ENCODE data around the gene SGK2.

The SGK2 gene

DNA sequence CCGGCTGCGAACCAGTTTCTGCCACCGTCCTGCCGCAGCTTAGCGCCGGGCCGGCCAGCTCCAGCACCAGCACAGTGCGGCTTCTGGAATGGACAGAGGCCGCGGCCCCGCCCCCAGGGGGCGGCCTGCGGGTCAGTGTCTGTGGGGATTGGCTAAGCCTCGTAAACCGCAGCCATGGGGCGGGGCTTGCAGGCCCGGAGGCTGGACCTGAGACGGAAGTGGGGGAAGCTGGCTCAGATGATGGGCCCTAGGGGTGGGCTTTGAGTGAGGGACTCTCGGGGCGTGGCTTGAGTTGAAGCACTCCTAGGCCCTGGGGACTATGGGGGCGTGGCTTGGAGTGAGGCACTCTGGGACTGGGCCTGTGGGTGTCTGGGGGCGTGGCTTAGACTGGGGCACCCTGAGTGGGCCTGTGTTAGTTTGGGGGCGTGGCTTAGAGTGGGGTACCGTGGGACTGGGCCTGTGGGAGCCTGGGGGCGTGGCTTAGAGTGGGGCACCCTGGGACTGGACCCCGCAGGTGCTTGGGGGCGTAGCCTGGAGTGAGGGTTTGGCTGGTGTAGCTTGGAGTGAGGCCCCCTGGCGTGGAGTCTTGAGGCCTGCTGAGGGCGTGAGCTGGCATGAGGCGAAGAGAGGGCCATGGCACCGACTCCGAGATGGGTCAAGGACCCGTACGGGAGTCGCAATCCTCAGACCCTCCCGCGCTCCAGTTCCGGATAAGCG, 44.7 kb upstream of the SGK2 start (continued):
- peak; percentile 82 for TF ChIP-seq ZNF76 (tag by site-specific recombination; IDR thresholded peaks at IDR 0.05; ENCODE audit: borderline replicate concordance, low read depth)
- TF ChIP-seq, protein P1, sequence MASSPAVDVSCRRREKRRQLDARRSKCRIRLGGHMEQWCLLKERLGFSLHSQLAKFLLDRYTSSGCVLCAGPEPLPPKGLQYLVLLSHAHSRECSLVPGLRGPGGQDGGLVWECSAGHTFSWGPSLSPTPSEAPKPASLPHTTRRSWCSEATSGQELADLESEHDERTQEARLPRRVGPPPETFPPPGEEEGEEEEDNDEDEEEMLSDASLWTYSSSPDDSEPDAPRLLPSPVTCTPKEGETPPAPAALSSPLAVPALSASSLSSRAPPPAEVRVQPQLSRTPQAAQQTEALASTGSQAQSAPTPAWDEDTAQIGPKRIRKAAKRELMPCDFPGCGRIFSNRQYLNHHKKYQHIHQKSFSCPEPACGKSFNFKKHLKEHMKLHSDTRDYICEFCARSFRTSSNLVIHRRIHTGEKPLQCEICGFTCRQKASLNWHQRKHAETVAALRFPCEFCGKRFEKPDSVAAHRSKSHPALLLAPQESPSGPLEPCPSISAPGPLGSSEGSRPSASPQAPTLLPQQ (tag by site-specific recombination; IDR thresholded peaks at IDR 0.05) = 0 out of 2 replicates have a peak, but pooled peaks have one; percentile 33
- TF ChIP-seq YY2 (tag by site-specific recombination; IDR thresholded peaks at IDR 0.05) = peak; percentile 60; the same call in 1 of the 2 replicates
- TF ChIP-seq GLIS1 (tag by site-specific recombination; IDR thresholded peaks at IDR 0.05) = peak; percentile 56; the same call in 1 of the 2 replicates
- peak; percentile 84 for TF ChIP-seq SP3 (tag by site-specific recombination; IDR thresholded peaks at IDR 0.05)
- peak; percentile 64 for TF ChIP-seq ZFHX2 (tag by site-specific recombination; conservative IDR thresholded peaks at IDR 0.05)
- 0 out of 2 replicates have a peak, but pooled peaks have one; percentile 20 for TF ChIP-seq ZNF2 (tag by site-specific recombination; IDR thresholded peaks at IDR 0.05)
- peak; percentile 88; the same call in 1 of the 2 replicates for TF ChIP-seq ZNF121 (tag by site-specific recombination; IDR thresholded peaks at IDR 0.05)
- TF ChIP-seq, protein P2, sequence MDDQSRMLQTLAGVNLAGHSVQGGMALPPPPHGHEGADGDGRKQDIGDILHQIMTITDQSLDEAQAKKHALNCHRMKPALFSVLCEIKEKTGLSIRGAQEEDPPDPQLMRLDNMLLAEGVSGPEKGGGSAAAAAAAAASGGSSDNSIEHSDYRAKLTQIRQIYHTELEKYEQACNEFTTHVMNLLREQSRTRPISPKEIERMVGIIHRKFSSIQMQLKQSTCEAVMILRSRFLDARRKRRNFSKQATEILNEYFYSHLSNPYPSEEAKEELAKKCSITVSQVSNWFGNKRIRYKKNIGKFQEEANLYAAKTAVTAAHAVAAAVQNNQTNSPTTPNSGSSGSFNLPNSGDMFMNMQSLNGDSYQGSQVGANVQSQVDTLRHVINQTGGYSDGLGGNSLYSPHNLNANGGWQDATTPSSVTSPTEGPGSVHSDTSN (CRISPR knock-in tag; IDR thresholded peaks at IDR 0.05) = peak; percentile 61; the same call in 1 of the 2 replicates
- TF ChIP-seq, protein P3, sequence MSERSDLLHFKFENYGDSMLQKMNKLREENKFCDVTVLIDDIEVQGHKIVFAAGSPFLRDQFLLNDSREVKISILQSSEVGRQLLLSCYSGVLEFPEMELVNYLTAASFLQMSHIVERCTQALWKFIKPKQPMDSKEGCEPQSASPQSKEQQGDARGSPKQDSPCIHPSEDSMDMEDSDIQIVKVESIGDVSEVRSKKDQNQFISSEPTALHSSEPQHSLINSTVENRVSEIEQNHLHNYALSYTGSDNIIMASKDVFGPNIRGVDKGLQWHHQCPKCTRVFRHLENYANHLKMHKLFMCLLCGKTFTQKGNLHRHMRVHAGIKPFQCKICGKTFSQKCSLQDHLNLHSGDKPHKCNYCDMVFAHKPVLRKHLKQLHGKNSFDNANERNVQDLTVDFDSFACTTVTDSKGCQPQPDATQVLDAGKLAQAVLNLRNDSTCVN (tag by site-specific recombination; optimal IDR thresholded peaks at IDR 0.05) = no peak
- TF ChIP-seq, protein P4, sequence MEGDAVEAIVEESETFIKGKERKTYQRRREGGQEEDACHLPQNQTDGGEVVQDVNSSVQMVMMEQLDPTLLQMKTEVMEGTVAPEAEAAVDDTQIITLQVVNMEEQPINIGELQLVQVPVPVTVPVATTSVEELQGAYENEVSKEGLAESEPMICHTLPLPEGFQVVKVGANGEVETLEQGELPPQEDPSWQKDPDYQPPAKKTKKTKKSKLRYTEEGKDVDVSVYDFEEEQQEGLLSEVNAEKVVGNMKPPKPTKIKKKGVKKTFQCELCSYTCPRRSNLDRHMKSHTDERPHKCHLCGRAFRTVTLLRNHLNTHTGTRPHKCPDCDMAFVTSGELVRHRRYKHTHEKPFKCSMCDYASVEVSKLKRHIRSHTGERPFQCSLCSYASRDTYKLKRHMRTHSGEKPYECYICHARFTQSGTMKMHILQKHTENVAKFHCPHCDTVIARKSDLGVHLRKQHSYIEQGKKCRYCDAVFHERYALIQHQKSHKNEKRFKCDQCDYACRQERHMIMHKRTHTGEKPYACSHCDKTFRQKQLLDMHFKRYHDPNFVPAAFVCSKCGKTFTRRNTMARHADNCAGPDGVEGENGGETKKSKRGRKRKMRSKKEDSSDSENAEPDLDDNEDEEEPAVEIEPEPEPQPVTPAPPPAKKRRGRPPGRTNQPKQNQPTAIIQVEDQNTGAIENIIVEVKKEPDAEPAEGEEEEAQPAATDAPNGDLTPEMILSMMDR (tag by site-specific recombination; IDR thresholded peaks at IDR 0.05) = peak; percentile 62
- 0 out of 2 replicates have a peak, but pooled peaks have one; percentile 25 for TF ChIP-seq ZEB2 (tag by site-specific recombination; IDR thresholded peaks at IDR 0.05)
- no peak for TF ChIP-seq ZNF16 (tag by site-specific recombination; IDR thresholded peaks at IDR 0.05; ENCODE audit: low read depth)
- no peak for TF ChIP-seq ZSCAN30 (tag by site-specific recombination; IDR thresholded peaks at IDR 0.05)
- TF ChIP-seq HOXA7 (CRISPR knock-in tag; IDR thresholded peaks at IDR 0.05; ENCODE audit: borderline replicate concordance) = no peak
- TF ChIP-seq, protein P5, sequence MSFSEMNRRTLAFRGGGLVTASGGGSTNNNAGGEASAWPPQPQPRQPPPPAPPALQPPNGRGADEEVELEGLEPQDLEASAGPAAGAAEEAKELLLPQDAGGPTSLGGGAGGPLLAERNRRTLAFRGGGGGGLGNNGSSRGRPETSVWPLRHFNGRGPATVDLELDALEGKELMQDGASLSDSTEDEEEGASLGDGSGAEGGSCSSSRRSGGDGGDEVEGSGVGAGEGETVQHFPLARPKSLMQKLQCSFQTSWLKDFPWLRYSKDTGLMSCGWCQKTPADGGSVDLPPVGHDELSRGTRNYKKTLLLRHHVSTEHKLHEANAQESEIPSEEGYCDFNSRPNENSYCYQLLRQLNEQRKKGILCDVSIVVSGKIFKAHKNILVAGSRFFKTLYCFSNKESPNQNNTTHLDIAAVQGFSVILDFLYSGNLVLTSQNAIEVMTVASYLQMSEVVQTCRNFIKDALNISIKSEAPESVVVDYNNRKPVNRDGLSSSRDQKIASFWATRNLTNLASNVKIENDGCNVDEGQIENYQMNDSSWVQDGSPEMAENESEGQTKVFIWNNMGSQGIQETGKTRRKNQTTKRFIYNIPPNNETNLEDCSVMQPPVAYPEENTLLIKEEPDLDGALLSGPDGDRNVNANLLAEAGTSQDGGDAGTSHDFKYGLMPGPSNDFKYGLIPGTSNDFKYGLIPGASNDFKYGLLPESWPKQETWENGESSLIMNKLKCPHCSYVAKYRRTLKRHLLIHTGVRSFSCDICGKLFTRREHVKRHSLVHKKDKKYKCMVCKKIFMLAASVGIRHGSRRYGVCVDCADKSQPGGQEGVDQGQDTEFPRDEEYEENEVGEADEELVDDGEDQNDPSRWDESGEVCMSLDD (tag by site-specific recombination; IDR thresholded peaks at IDR 0.05) = peak; percentile 90

DNA sequence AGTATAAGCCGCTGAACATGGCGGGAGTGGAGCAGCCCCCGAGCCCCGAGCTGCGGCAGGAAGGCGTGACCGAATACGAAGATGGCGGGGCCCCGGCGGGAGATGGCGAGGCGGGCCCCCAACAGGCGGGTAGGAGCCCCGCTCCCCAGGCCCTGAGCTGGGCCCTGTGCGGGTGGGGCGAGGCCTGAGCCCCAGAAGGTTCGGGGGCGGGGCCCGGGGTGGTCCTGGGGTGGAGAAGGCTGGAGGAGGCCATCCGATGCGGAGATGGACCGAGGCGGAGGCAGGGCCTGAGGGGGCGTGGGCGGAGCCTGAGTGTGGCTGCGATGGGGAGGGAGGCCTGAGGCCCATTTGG, 44.2 kb upstream of the SGK2 start:
- POLR2A ChIA-PET = interaction anchor here (1.0 to 2.5 kb wide), 9 partner anchors 8 to 76 kb away, joined by 3 to 36 read pairs (median 9); partner anchors contain the start of genes IFT52 and SRSF6
- H3K36me3 ChIP-seq (ENCODE audit: control insufficient read depth in 2 of 2, insufficient read depth in 1 of 2, low read length in 2 of 2) = peaks cover 3 to 25% of the 10 kb centered on the region in 2 experiments; a peak in 2 of 3 replicates
- CTCF ChIA-PET = interaction anchor here (1.0 to 1.8 kb wide), 3 partner anchors 9 to 65 kb away, joined by 3 to 13 read pairs (median 3); no protein-coding TSS in a partner anchor
- no peaks in the 10 kb centered on the region for H3K9me3 ChIP-seq (ENCODE audit: control insufficient read depth, insufficient read depth, low read depth, low read length)
- peak overlapping the region; percentile 74 for H3K4me3 ChIP-seq (ENCODE audit: low read depth, low read length)
- peaks cover 6% of the 10 kb centered on the region; the same call in 1 of the 2 replicates for H3K4me1 ChIP-seq (ENCODE audit: control insufficient read depth, insufficient read depth, low read length)
- H3K27ac ChIP-seq (ENCODE audit: extremely low read depth, low read depth, low read length) = peak overlapping the region; percentile 60; the same call in 1 of the 2 replicates
- TF ChIP-seq ZNF2 (tag by site-specific recombination; IDR thresholded peaks at IDR 0.05) (0 out of 2 replicates have a peak, but pooled peaks have one; percentile 2), ZNF501 (tag by site-specific recombination; IDR thresholded peaks at IDR 0.05) (no peak), GLIS2 (tag by site-specific recombination; IDR thresholded peaks at IDR 0.05) (peak; percentile 49; the same call in 1 of the 2 replicates), YY1 (tag by site-specific recombination; IDR thresholded peaks at IDR 0.05) (peak; percentile 37; the same call in 1 of the 2 replicates), ZNF747 (tag by site-specific recombination; IDR thresholded peaks at IDR 0.05) (no peak), ZNF335 (tag by site-specific recombination; conservative IDR thresholded peaks at IDR 0.05) (peak; percentile 16), ZFHX2 (tag by site-specific recombination; conservative IDR thresholded peaks at IDR 0.05) (0 out of 2 replicates have a peak, but pooled peaks have one; percentile 29), ZNF404 (tag by site-specific recombination; IDR thresholded peaks at IDR 0.05) (no peak), ZFP69B (tag by site-specific recombination; IDR thresholded peaks at IDR 0.05) (no peak)
- TF ChIP-seq, protein P3 (tag by site-specific recombination; optimal IDR thresholded peaks at IDR 0.05) = peak; percentile 24
- TF ChIP-seq, protein P2 (CRISPR knock-in tag; IDR thresholded peaks at IDR 0.05) = no peak

Data from HEK293 (cell line).